Endometrial microvascular endothelial cells (primary cell): ENCODE measurements around the gene ZNF212. TPM values are rescaled to one million over a fixed set of nuclear protein-coding genes. Genes with fewer than 3 reads are reported as not detected.
"Not testable (repeated sequence)": the region's sequence is repeated elsewhere in the genome, so short reads cannot be mapped to it uniquely, and the experiment has no call there.

Experiments used
- in situ Hi-C: cut with HindIII; loops from 2 replicates; pipeline ENCODE4 v1.10.0; 2017; ENCODE audit warnings: low sequenced_read_pairs, low pct_unique_long_range_greater_than_20kb; ENCODE audit errors: inconsistent ontology term
- total RNA-seq: library from RNA; depleted of rRNA; stranded (reverse); fragments of >200 nt; gene quantifications from one replicate; pipeline ENCODE4 v1.2.3, GENCODE V29; 2015; ENCODE audit errors: inconsistent ontology term

The ZNF212 gene
- total RNA-seq, 1 donor from 2014 or later, result 2.7 TPM

- in situ Hi-C loops, result no loop called here
These were observed 21.9 kb upstream of the ZNF212 start for GRCh38 chr7:149217570-149217969.

- in situ Hi-C loops, result no loop called here
These were observed 20.7 kb upstream of the ZNF212 start for GRCh38 chr7:149218469-149219420.

- in situ Hi-C loops, result no loop called here
These were observed 18.9 kb upstream of the ZNF212 start for GRCh38 chr7:149220534-149220933.

- in situ Hi-C loops, result no loop called here
These were observed 16.3 kb upstream of the ZNF212 start for GRCh38 chr7:149223176-149223575.

- in situ Hi-C loops, result no loop called here
These were observed 15.7 kb upstream of the ZNF212 start for GRCh38 chr7:149223761-149224160.

- in situ Hi-C loops, result no loop called here
These were observed 15.1 kb upstream of the ZNF212 start for GRCh38 chr7:149224352-149224751.

- in situ Hi-C loops, result no loop called here
These were observed 14.3 kb upstream of the ZNF212 start for GRCh38 chr7:149225106-149225505.

GRCh38 chr7:149225656-149226055, 13.8 kb upstream of the ZNF212 start:
- in situ Hi-C loops, result no loop called here

GRCh38 chr7:149226366-149226765, 13.1 kb upstream of the ZNF212 start:
- in situ Hi-C loops, result not testable (repeated sequence)

- in situ Hi-C loops, result no loop called here
These were observed 12.5 kb upstream of the ZNF212 start for GRCh38 chr7:149226840-149227494.

- in situ Hi-C loops, result no loop called here
These were observed 10.5 kb upstream of the ZNF212 start for GRCh38 chr7:149228831-149229471.

- in situ Hi-C loops, result no loop called here
These were observed 9.9 kb upstream of the ZNF212 start for GRCh38 chr7:149229526-149229925.

GRCh38 chr7:149232362-149232761, 7.1 kb upstream of the ZNF212 start:
- in situ Hi-C loops, result no loop called here

GRCh38 chr7:149233655-149234204, 5.7 kb upstream of the ZNF212 start:
- in situ Hi-C loops, result not testable (repeated sequence)

- in situ Hi-C loops, result no loop called here
These were observed 1.9 kb upstream of the ZNF212 start for GRCh38 chr7:149237502-149237901.

- in situ Hi-C loops, result no loop called here
These were observed 1.4 kb upstream of the ZNF212 start for GRCh38 chr7:149238051-149238450.

- in situ Hi-C loops, result no loop called here
These were observed 1.2 kb downstream of the ZNF212 start for GRCh38 chr7:149240637-149241036.

GRCh38 chr7:149241696-149242095, 2.2 kb downstream of the ZNF212 start:
- in situ Hi-C loops, result no loop called here

GRCh38 chr7:149245244-149245643, 5.8 kb downstream of the ZNF212 start:
- in situ Hi-C loops, result no loop called here
